HG03571 (cell line): ENCODE measurements around the gene CD2BP2.

Experiments
- ATAC-seq: cut with Tn5 transposase; IDR thresholded peaks from one replicate; pipeline ENCODE4 v1.9.1; 2021; ENCODE audit not compliant: unreplicated experiment

The CD2BP2 gene

DNA sequence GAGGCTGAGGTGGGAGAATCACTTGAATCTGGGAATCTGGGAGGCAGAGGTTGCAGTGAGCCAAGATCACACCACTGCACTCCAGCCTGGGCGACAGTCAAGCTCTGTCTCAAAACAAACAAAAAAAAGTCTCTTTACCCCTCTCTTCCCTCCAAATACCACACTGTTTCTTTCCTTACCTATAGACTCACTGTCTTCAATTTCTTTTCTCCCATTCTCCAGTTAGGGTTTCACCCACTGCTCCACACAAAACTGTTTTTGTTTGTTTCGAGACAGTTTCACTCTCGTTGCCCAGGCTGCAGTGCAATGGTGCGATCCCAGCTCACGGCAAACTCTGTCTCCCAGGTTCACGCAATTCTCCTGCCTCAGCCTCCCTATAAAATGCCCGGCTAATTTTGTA is 6.1 kb upstream of the CD2BP2 start:
- ATAC-seq = no peak

DNA sequence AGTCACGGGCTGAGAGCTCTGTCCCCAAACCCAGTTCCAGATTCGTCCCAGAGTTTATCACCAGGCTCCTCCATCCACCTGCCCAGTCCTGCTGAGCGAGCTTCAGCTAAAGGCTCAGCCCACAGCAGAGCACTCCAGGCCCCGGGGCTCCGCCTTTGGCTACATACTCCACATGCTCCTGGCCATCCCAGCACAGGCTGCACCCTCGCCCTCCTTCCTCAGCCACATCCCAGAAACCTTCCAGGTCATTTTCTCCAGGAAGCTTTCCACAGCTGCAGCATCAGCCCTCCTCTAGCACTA is 4.7 kb upstream of the CD2BP2 start:
- ATAC-seq = no peak

GRCh38 chr16:30358990-30359870 is 4.1 kb upstream of the CD2BP2 start:
- ATAC-seq = no peak

DNA sequence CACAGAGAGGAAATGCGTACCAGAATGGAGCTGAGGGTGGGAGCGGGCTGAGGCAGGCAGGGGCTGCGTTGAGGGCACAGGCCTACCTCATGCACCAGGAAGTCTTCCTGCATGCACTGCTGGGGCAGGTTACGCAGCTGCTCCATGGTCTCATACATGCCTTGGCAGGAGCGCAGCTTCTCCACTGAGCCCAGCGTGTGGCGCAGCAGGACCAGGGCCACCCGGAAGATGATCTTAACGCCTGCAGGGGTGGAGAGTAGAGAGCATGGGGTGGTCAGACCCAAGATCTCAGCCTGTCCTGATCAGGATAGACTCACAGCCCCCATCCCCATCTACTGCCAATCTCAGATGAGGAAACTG is 3.4 kb upstream of the CD2BP2 start:
- no peak for ATAC-seq

DNA sequence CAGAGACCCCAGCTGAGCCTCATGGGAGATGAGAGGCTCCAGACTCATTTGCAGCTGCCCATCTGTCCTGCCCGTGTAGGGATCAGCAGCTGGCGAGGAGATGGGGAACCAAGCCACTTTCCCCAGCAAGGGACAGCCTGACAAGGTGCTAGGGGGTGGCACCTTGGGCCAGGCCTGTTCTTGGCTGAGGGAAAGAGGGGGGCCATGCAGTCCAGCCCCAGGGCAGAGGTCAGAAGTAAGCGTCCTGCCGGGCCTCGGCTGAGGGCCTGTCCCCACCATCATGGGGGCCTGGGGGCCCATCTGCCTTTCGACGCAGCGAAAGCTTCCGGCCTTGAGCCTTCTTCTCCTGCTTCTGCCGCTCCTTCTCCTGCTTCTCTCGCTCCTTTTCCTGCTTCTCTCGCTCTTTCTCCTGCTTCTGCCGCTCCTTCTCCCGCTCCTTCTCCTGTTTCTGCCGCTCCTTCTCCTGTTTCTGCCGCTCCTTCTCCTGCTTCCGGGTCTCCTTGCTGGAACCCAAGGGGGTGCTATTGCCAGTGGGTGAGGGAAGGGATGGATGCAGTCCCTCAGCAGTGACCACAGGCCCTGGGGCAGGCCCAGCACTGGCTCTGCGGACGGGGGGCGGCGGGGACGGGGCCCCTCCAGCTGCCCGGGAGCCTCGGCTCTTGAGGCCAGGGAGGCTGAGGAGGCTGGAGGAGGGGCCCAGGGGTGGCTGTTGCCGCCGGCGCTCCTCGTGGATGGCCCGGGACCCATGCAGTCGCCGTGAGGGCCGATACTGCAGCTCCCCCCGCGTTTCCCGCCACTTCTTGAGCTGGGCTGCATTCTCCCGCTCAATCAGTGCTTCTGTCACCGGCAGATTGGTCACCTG is 2.8 kb upstream of the CD2BP2 start:
- ATAC-seq = no peak

DNA sequence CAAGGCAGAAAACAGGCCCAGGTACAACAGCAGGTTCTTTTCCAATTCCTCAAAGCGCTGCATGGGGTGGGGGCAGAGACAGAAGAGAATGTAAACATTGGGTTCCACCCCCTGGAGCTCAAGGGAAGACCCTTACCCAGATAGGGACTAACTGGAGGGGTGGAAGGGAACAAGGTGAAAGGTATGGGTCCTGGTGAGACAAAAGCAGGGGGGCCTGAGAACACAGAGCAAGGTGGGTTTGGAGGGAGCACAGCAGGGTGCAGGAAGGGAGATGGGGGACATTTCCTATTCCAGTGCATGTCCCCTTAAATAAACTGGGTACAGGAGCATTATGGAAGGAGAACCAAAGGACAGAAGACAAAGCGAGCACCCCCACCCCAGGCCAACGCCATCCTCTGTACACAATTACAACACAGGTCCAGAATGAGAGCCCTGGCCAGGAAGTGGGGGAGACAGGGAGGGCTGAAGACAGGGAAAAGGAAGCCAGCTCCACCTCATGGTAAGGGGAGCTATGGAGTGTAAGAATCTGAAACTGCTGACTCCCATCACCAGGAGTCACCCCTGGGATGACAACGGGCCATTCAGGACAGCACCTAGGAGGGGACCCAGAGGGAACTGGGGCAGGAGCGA is 2.1 kb upstream of the CD2BP2 start:
- no peak for ATAC-seq

DNA sequence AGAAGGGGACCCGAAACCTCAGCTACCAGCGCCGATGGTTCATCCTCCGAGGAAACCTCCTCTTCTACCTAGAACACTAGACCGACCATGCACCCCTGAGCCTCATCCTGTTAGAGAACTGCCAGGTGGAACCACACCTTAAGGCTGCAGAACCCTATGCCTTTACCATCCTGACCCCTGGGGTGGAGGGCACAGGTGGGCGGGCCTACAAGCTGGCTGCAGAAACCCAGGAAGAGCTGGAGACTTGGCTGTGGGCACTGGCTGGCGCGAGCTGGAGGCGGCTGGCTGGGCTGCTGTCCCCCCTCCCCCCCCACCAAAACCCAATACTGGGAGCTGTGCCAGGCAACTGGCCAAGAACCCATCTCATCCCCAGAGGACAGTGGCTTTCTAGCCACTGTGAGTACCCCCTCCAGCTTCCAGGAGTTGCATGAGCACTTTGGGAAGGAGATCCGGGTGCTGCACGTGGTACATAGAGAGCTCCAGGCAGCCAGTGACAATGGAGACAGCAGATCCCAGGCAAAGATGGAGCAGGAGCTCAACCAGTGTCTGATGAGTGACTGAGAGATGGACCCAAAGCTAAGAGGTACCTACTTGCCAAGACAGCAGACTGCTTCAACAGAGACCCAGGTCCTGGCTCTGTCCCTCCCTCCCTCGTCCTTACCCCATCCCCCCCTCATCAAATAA is 1.4 kb upstream of the CD2BP2 start:
- ATAC-seq = no peak

- no peak for ATAC-seq
Observed at GRCh38 chr16:30355954-30356308, 823 bp upstream of the CD2BP2 start.

- no peak for ATAC-seq
Observed at GRCh38 chr16:30354423-30355143, 525 bp downstream of the CD2BP2 start.

DNA sequence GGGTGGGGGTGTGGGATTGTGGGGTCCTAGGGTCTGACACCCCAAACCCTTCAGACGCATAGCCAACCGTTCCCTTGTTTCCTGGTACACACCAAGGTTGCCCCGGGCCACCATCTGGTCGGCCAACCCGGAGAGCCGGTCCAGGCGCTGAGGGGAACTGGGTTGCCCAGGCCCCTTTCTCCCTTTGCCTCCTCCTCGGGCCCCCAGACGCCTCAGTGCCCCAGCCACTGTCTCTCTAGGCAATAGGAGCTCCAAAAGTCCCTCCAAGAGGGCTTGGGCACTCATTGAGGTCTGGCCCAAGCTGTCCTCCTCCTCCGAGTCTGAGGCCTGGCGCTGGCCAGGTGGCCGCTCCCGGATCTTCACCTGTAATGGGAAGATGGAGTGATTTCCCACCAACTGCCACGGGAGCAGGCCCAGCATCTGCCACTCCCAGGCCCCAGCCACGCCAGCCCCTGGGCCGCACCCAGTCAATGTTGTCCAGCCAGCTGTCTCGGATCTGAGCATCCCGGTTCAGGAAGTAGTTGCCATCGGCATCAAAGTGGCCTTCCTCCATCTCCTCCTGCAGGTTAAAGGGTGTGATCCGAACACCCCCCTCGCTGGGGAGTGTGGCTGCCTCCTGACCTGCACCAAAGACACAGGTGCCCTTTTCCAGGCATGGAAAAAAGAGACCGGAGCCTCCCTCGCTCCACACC is 1.5 kb downstream of the CD2BP2 start:
- ATAC-seq = no peak

DNA sequence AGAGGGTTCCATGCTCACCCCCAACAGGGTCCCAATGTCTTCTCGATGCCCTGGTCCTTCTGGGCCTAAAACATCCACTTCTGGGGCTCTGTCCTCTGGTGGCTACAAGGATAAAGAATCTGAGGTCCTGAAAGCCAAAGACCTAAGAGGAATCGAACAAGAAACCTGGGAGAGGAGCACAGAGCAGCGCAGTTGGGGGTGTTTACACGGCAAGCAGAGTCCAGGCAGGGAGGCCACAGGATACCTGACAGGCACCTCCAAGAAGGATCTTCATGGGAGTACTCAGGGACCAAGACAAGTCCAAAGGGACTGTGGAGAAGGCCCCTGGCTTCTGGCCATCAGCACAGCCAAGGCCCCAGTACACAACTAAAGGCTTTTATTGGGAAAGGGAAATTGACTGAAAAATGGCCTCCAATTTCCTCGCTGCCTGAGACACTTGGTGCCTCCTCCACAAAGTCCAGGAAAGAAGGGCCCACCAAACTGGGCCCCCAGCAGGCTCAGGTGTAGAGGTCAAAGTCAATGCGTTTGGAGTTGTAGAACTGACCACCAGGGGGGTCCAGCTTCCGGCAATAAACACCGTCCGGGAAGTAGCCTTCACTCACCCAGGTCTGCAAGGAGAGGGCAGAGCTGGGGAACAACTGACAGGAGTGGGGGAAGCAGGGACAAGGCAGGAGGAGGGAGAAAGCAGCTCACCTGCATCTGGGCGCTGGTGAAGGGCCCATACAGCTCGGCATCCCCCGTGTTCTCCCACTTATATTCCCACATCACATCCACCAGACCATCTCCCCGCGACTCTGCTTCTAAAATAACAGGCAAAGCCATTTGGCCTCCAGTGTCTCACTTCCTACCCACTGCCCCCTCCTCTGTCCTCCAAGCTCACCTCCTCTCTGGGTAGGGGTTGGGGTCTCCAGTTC is 2.4 kb downstream of the CD2BP2 start:
- no peak for ATAC-seq

DNA sequence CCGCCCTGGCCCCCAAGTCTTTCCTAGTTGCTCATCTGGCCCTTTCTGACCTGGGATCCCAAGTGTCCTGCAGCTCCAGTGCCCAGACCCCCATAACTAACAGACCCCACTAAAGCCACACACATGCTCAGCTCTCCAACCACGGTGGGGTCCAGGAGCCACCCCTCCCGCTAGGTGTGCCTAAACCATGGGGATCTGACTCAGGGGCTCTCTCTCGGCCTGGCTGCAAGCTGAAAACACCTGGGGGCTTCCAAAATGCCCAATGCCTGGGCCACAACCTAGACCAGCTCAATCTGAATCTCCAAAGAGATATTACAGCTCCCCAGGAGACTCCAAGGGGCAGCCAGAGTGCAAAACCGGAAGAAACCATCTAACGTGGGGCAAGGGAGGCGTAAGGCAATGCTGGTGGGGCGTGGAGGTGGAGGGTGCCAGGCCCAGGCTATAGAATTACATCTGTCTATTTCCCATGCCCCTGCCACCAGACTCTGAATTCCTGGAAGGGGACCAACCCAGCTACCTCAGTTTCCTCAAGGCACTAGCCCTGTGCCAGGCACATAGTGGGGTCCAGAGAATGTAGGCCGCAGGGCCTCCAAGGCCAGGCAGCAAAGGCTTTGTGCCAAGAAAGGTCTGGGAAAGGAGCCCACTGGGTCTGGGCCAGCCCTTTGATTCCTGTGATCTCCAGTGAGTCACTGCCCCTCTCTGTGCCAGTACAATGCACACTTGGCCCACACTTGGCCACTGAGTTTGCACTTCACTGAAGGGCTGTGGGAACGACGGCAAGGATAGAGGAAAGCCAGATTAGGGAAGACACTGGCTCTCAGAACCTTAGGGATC is 3.3 kb downstream of the CD2BP2 start:
- ATAC-seq = no peak

- no peak for ATAC-seq
Observed at GRCh38 chr16:30351001-30351441, 4.1 kb downstream of the CD2BP2 start.

GRCh38 chr16:30350134-30350871 is 4.8 kb downstream of the CD2BP2 start:
- ATAC-seq = no peak

GRCh38 chr16:30349675-30350074 is 5.4 kb downstream of the CD2BP2 start:
- no peak for ATAC-seq

GRCh38 chr16:30348929-30349328 is 6.2 kb downstream of the CD2BP2 start:
- ATAC-seq = no peak

DNA sequence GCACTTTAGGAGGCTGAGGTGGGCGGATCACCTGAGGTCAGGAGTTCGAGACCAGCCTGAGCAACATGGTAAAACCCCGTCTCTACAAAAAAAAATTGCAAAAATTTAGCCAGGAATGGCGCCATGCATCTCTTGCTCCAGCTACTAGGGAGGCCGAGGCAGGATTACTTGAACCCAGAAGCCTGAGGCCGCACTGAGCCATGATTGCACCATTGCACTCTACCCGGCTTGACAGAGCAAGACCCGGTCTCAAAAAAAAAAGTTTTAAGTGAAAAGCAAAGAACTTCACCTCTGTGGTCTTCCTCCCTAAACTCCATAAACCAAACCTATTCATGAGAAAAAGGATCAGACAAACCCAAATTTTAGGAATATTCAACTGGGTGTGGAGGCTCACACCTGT is 7.0 kb downstream of the CD2BP2 start:
- ATAC-seq = no peak

DNA sequence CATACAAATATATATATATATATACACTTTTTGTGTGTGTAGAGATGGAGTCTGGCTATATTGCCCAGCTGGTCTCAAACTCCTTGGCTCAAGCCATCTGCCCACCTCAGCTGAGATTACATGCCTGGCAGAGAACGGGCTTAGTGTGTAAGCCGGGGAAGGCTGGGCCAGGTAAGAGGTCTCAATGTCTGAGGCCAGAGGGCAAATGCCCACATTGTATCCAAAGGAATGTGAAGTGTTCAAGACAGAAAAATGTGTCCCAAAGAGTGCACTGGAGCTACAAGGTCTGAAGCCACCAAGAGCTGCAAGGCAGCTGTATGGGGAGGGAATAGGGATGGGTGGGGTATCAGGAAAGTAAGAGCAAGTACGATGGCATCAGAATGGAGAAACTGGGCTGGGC is 8.8 kb downstream of the CD2BP2 start:
- ATAC-seq = no peak
